CD4-positive, alpha-beta T cell (primary cell): ENCODE results near the gene FBXO15. TPM values are rescaled to one million over a fixed set of nuclear protein-coding genes. Genes with fewer than 3 reads are reported as not detected.

Experiments used
- ATAC-seq: fragments of 200-7000 bp; cut with Tn5 transposase; one replicate; pipeline ENCODE4 v1.10.0; 2022; ENCODE audit warnings: mild to moderate bottlenecking; ENCODE audit not compliant: poor library complexity
- CTCF ChIA-PET: fragments of 350-600 bp; sonication (Branson Sonifier 250); formaldehyde crosslinking; loops from one replicate; lab custom pipeline; 2021; ENCODE audit warnings: antibody characterized with exemption, inconsistent platforms; lab: Charles Lee
- POLR2A ChIA-PET: fragments of 350-600 bp; sonication (Branson Sonifier 250); formaldehyde crosslinking; loops from one replicate; lab custom pipeline; 2021; ENCODE audit warnings: antibody characterized with exemption, inconsistent platforms; lab: Charles Lee
- DNase-seq, 14 experiments: peaks; one replicate each; pipeline ENCODE4 v3.0.0-alpha.2; 2013 to 2020; ENCODE audit warnings: mixed read lengths in 2 of 14
- H3K27ac ChIP-seq, 2 donors: one replicate each; pipeline versions ENCODE4 v1.5.1 to v1.7.0; 2013; ENCODE audit warnings: low read length in 2 of 2, low read depth in 1 of 2, mild to moderate bottlenecking in 1 of 2
- H3K27me3 ChIP-seq, 2 experiments: 1 replicate in 1 of 2; 2 replicates in 1 of 2; pipeline versions ENCODE4 v1.6.1 to v1.7.0; 2013; ENCODE audit warnings: low read length in 2 of 2, control low read depth in 1 of 2, mild to moderate bottlenecking in 1 of 2, moderate library complexity in 1 of 2; ENCODE audit not compliant: insufficient read depth in 2 of 2, control insufficient read depth in 1 of 2
- H3K36me3 ChIP-seq: one replicate; pipeline ENCODE4 v1.6.1; 2013; ENCODE audit warnings: low read length, control low read depth; ENCODE audit not compliant: insufficient read depth
- H3K4me1 ChIP-seq: one replicate; pipeline ENCODE4 v1.6.1; 2013; ENCODE audit warnings: low read length, control low read depth; ENCODE audit not compliant: insufficient read depth
- H3K4me3 ChIP-seq: one replicate; pipeline ENCODE4 v1.5.1; 2013; ENCODE audit warnings: mild to moderate bottlenecking, low read length, moderate library complexity
- H3K9me3 ChIP-seq, 2 experiments: 1 replicate in 1 of 2; 2 replicates in 1 of 2; pipeline versions ENCODE4 v1.6.1 to v1.7.0; 2013; ENCODE audit warnings: low read length in 2 of 2, mild to moderate bottlenecking in 2 of 2, control low read depth in 1 of 2, moderate library complexity in 1 of 2; ENCODE audit not compliant: control insufficient read depth in 1 of 2, insufficient read depth in 1 of 2
- H3K27ac Mint-ChIP-seq: one replicate; pipeline ENCODE4 v1.8.0; 2020; ENCODE audit warnings: mixed read lengths
- H3K27me3 Mint-ChIP-seq: one replicate; pipeline ENCODE4 v1.8.0; 2021; ENCODE audit warnings: mixed read lengths
- H3K36me3 Mint-ChIP-seq: one replicate; pipeline ENCODE4 v1.8.0; 2021; ENCODE audit warnings: low read depth, mixed read lengths
- H3K4me1 Mint-ChIP-seq: one replicate; pipeline ENCODE4 v1.8.0; 2021; ENCODE audit warnings: low read depth, mixed read lengths
- H3K4me3 Mint-ChIP-seq: one replicate; pipeline ENCODE4 v1.8.0; 2020; ENCODE audit warnings: mild to moderate bottlenecking, mixed read lengths
- H3K9me3 Mint-ChIP-seq: one replicate; pipeline ENCODE4 v1.8.0; 2020; ENCODE audit warnings: mixed read lengths
- CTCF ChIP-seq: fragments of 200-600 bp; IDR thresholded peaks from one replicate; pipeline ENCODE4 v1.8.0; 2022; ENCODE audit warnings: antibody characterized with exemption, mild to moderate bottlenecking
- intact Hi-C, 2 experiments: fragments of 100-400 bp; cut with DNase I in 1 of 2; cut with micrococcal nuclease in 1 of 2; formaldehyde crosslinking; loops; one replicate each; pipeline versions ENCODE4 v1.15.1 to v1.9.0; 2023 to 2025; cut with DNase I, micrococcal nuclease
- total RNA-seq, 174 experiments: library from RNA in 2 of 174; stranded (reverse) in 2 of 174; gene quantifications; one replicate each; pipeline ENCODE4 v1.2.3 and lab custom pipeline; 2021 to 2026

FBXO15 gene
- total RNA-seq, 2 experiments from 2014 or later = 0.58 to 1.0 TPM

GRCh38 chr18:74178884-74179283, 31.2 kb upstream of the FBXO15 start:
- POLR2A ChIA-PET = no interaction called here

GRCh38 chr18:74175658-74176057, 28.0 kb upstream of the FBXO15 start:
- H3K27ac ChIP-seq = no peak overlapping the region
- no peaks in the 10 kb centered on the region for H3K4me1 ChIP-seq
- intact Hi-C loops = no loop called here
- no peaks in the 10 kb centered on the region for H3K4me1 Mint-ChIP-seq
- DNase-seq (no peak), ATAC-seq (no peak)
- H3K27ac Mint-ChIP-seq = no peak overlapping the region
- H3K4me3 Mint-ChIP-seq = no peak overlapping the region
- TF ChIP-seq CTCF = no peak
- no peaks in the 10 kb centered on the region for H3K36me3 ChIP-seq
- H3K27me3 ChIP-seq = no peaks in the 10 kb centered on the region
- H3K4me3 ChIP-seq = no peak overlapping the region
- ChIA-PET CTCF (no interaction called here), POLR2A (no interaction called here)
- no peaks in the 10 kb centered on the region for H3K36me3 Mint-ChIP-seq
- H3K27me3 Mint-ChIP-seq = peaks cover 35% of the 10 kb centered on the region
- no peaks in the 10 kb centered on the region for H3K9me3 Mint-ChIP-seq
- peaks cover 0 to 8% of the 10 kb centered on the region in 2 experiments for H3K9me3 ChIP-seq

More at GRCh38 chr18:74178884-74179283, 31.2 kb upstream of the FBXO15 start:
- Mint-ChIP-seq H3K27me3 (peaks cover 25% of the 10 kb centered on the region), H3K4me1 (no peaks in the 10 kb centered on the region), H3K36me3 (no peaks in the 10 kb centered on the region), H3K27ac (no peak overlapping the region), H3K4me3 (no peak overlapping the region), H3K9me3 (no peaks in the 10 kb centered on the region)
- no peak for ATAC-seq
- H3K27ac ChIP-seq = no peak overlapping the region
- DNase-seq = no peak
- no peak for TF ChIP-seq CTCF
- no peak overlapping the region for H3K4me3 ChIP-seq
- H3K27me3 ChIP-seq = no peaks in the 10 kb centered on the region
- no peaks in the 10 kb centered on the region for H3K4me1 ChIP-seq
- H3K9me3 ChIP-seq = peaks cover 0 to 6% of the 10 kb centered on the region in 2 experiments
- intact Hi-C loops = no loop called here
- H3K36me3 ChIP-seq = no peaks in the 10 kb centered on the region
- CTCF ChIA-PET = no interaction called here

- no peak overlapping the region for H3K4me3 Mint-ChIP-seq
- ATAC-seq = no peak
- CTCF ChIA-PET = no interaction called here
Measured at GRCh38 chr18:74173434-74173750, 25.8 kb upstream of the FBXO15 start.

More at GRCh38 chr18:74173434-74173750, 25.8 kb upstream of the FBXO15 start:
- DNase-seq = no peak
- Mint-ChIP-seq H3K36me3 (no peaks in the 10 kb centered on the region), H3K27me3 (peaks cover 44% of the 10 kb centered on the region), H3K27ac (no peak overlapping the region), H3K4me1 (no peaks in the 10 kb centered on the region), H3K9me3 (no peaks in the 10 kb centered on the region)
- H3K9me3 ChIP-seq = peaks cover 0 to 8% of the 10 kb centered on the region in 2 experiments
- no peaks in the 10 kb centered on the region for H3K4me1 ChIP-seq
- no peaks in the 10 kb centered on the region for H3K27me3 ChIP-seq
- H3K4me3 ChIP-seq = no peak overlapping the region
- POLR2A ChIA-PET = no interaction called here
- H3K27ac ChIP-seq = no peak overlapping the region
- no peak for TF ChIP-seq CTCF
- H3K36me3 ChIP-seq = no peaks in the 10 kb centered on the region
- intact Hi-C loops = no loop called here
